ENCODE data around the gene MRPL52.

Gene MRPL52

GRCh38 chr14:22875003-22875747 lies 45.5 kb downstream of the MRPL52 start:
- ATAC-seq (replicated peaks; ENCODE audit: extremely low read depth, poor library complexity, severe bottlenecking) (no peak), DNase-seq (ENCODE audit: low spot score in 2 of 2) (no peak)
- H3K9me3 Mint-ChIP-seq, result no peaks in the 10 kb centered on the region
- H3K27ac Mint-ChIP-seq (ENCODE audit: low read depth), result no peak overlapping the region
- H3K36me3 Mint-ChIP-seq (ENCODE audit: insufficient read depth), result peaks cover 27% of the 10 kb centered on the region
- H3K4me3 Mint-ChIP-seq, result no peak overlapping the region
- peaks cover 35% of the 10 kb centered on the region for H3K4me1 Mint-ChIP-seq
- H3K27me3 Mint-ChIP-seq, result no peaks in the 10 kb centered on the region

GRCh38 chr14:22875748-22876319 lies 46.1 kb downstream of the MRPL52 start:
- Mint-ChIP-seq H3K36me3 (ENCODE audit: insufficient read depth) (peaks cover 25% of the 10 kb centered on the region), H3K27ac (ENCODE audit: low read depth) (no peak overlapping the region), H3K4me3 (no peak overlapping the region), H3K4me1 (peaks cover 29% of the 10 kb centered on the region), H3K27me3 (no peaks in the 10 kb centered on the region), H3K9me3 (no peaks in the 10 kb centered on the region)
- ATAC-seq (replicated peaks; ENCODE audit: extremely low read depth, poor library complexity, severe bottlenecking), result no peak
- no peak for DNase-seq (ENCODE audit: low spot score in 2 of 2)

DNA sequence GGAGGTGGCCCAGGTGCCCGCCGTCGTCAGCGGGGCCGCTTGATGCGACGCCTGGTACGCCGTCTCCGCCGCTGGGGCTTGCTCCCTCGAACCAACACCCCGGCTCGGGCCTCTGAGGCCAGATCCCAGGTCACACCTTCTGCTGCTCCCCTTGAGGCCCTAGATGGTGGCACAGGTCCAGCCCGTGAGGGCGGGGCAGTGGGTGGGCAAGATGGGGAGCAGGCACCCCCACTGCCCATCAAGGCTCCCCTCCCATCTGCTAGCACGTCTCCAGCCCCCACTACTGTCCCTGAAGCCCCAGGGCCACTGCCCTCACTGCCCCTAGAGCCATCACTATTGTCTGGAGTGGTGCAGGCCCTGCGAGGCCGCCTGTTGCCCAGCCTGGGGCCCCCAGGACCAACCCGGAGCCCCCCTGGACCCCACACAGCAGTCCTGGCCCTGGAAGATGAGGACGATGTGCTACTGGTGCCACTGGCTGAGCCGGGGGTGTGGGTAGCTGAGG lies 47.4 kb downstream of the MRPL52 start:
- Mint-ChIP-seq H3K4me3 (no peak overlapping the region), H3K36me3 (ENCODE audit: insufficient read depth) (peaks cover 21% of the 10 kb centered on the region), H3K9me3 (no peaks in the 10 kb centered on the region), H3K27ac (ENCODE audit: low read depth) (no peak overlapping the region), H3K4me1 (peaks cover 22% of the 10 kb centered on the region), H3K27me3 (no peaks in the 10 kb centered on the region)
- no peak for ATAC-seq (replicated peaks; ENCODE audit: extremely low read depth, poor library complexity, severe bottlenecking)
- DNase-seq (ENCODE audit: low spot score in 2 of 2), result no peak

DNA sequence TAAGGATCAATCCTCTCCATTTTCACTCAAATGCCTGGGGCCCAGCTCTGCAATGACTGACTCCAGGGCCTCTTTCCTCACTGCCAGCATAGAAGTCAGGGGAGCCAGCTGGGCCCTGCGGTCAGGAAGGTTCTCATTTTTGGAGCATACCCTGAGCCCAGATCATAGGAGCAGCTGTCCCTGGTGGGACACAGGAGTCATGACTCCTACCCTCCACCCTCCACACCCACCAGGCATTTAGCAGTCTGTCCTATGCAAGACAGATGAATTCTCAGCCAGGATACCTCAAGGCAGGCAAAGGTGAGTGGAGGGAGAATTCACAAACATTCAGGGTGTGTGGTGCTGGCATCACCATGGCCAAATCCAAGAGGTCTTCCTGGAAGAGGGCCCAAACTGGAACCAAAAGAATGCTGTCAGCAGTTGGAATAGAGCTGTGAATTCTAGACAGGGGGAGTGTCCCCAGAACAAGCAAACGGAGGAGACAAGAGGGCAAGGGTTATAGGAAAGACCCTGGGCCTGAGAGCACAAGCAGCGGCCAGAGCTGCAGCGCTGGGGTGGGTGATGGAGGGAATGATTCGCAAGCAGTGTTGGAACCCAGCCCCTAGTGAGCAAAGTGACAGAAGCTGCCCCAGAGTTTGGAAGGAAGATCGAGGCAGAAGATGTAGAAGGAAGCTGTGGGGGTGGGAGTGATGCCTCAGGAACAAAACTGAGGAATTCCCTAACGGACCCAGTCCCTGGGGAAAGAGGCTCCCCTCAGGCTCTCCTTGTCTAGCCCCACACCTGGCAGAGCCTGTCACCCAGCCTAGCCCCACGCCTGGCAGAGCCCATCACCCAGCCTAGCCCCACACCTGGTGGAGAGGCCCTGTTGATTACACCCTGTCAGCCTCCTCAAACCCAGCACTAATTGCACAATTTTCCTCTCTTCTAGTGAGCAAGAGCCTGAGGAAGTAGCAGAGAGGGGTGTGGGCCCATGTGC lies 48.9 kb downstream of the MRPL52 start:
- ATAC-seq (replicated peaks; ENCODE audit: extremely low read depth, poor library complexity, severe bottlenecking) (no peak), DNase-seq (ENCODE audit: low spot score in 2 of 2) (no peak)
- Mint-ChIP-seq H3K4me3 (no peak overlapping the region), H3K27ac (ENCODE audit: low read depth) (no peak overlapping the region), H3K27me3 (no peaks in the 10 kb centered on the region), H3K36me3 (ENCODE audit: insufficient read depth) (peaks cover 17% of the 10 kb centered on the region), H3K9me3 (no peaks in the 10 kb centered on the region), H3K4me1 (peaks cover 16% of the 10 kb centered on the region)

DNA sequence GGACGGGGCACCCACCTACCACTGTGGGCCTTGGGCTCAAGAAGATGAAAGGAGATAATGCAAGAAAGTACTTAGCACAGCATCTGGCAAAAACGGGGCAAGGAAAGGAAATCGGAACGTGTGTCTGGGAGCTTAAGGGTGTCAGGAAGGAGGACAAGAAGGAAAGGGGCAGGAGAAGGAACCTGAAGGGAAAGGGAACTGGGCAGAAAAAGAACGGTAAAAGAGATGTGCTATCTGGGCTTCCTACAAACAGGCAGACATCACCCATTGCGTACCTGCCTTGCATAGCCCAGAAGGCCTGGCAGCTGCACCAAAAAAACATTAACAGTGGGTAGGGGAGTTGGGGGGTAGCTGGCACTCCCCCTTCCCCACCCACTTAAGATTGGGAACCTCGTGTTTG lies 52.4 kb downstream of the MRPL52 start:
- Mint-ChIP-seq H3K9me3 (no peaks in the 10 kb centered on the region), H3K27ac (ENCODE audit: low read depth) (no peak overlapping the region), H3K4me1 (peaks cover 23% of the 10 kb centered on the region), H3K36me3 (ENCODE audit: insufficient read depth) (peaks cover 10% of the 10 kb centered on the region), H3K27me3 (no peaks in the 10 kb centered on the region), H3K4me3 (no peak overlapping the region)
- ATAC-seq (replicated peaks; ENCODE audit: extremely low read depth, poor library complexity, severe bottlenecking) (no peak), DNase-seq (ENCODE audit: low spot score in 2 of 2) (no peak)

GRCh38 chr14:22882529-22883172 lies 53.0 kb downstream of the MRPL52 start:
- DNase-seq (ENCODE audit: low spot score in 2 of 2) (no peak), ATAC-seq (replicated peaks; ENCODE audit: extremely low read depth, poor library complexity, severe bottlenecking) (no peak)
- Mint-ChIP-seq H3K27ac (ENCODE audit: low read depth) (no peak overlapping the region), H3K36me3 (ENCODE audit: insufficient read depth) (peaks cover 10% of the 10 kb centered on the region), H3K9me3 (no peaks in the 10 kb centered on the region), H3K4me1 (peaks cover 28% of the 10 kb centered on the region), H3K27me3 (no peaks in the 10 kb centered on the region), H3K4me3 (no peak overlapping the region)

- H3K4me3 Mint-ChIP-seq, result no peak within 1 kb of the TSS
- H3K27me3 Mint-ChIP-seq, result no peaks in the 10 kb centered on the region
- no peaks in the 10 kb centered on the region for H3K9me3 Mint-ChIP-seq
- no peak for ATAC-seq (replicated peaks; ENCODE audit: extremely low read depth, poor library complexity, severe bottlenecking)
- H3K4me1 Mint-ChIP-seq, result peaks cover 27% of the 10 kb centered on the region
- H3K27ac Mint-ChIP-seq (ENCODE audit: low read depth), result no peak within 1 kb of the TSS
- H3K36me3 Mint-ChIP-seq (ENCODE audit: insufficient read depth), result peaks cover 7% of the 10 kb centered on the region
- no peak for DNase-seq (ENCODE audit: low spot score in 2 of 2)
These were observed 53.7 kb downstream of the MRPL52 start, which contains the start of gene REM2 for GRCh38 chr14:22883173-22883976. TSS of gene REM2 (plus strand) at chr14:22883222. CDS start at chr14:22883288, 66 bp downstream.

- Mint-ChIP-seq H3K4me1 (peaks cover 27% of the 10 kb centered on the region), H3K27me3 (no peaks in the 10 kb centered on the region), H3K36me3 (ENCODE audit: insufficient read depth) (peaks cover 5% of the 10 kb centered on the region), H3K4me3 (no peak overlapping the region), H3K27ac (ENCODE audit: low read depth) (no peak overlapping the region), H3K9me3 (no peaks in the 10 kb centered on the region)
- DNase-seq (ENCODE audit: low spot score in 2 of 2) (no peak), ATAC-seq (replicated peaks; ENCODE audit: extremely low read depth, poor library complexity, severe bottlenecking) (no peak)
These were observed 54.5 kb downstream of the MRPL52 start for GRCh38 chr14:22884076-22884737.

All from central memory CD8-positive, alpha-beta T cell (primary cell).